ENCODE results near the gene N4BP2.

N4BP2 gene

GRCh38 chr4:40192114-40193015, 135.7 kb downstream of the N4BP2 start:
- no peak for DNase-seq (ENCODE audit: low spot score)

- DNase-seq (ENCODE audit: low spot score), result no peak
These were observed 136.4 kb downstream of the N4BP2 start for GRCh38 chr4:40193016-40193571.

- DNase-seq (ENCODE audit: low spot score), result no peak
These were observed 136.9 kb downstream of the N4BP2 start for GRCh38 chr4:40193578-40193977.

GRCh38 chr4:40194602-40195161, 138.0 kb downstream of the N4BP2 start:
- DNase-seq (ENCODE audit: low spot score), result no peak

GRCh38 chr4:40195182-40196177, 138.8 kb downstream of the N4BP2 start:
- no peak for DNase-seq (ENCODE audit: low spot score)

GRCh38 chr4:40196272-40196671, 139.6 kb downstream of the N4BP2 start:
- DNase-seq (ENCODE audit: low spot score), result no peak

- DNase-seq (ENCODE audit: low spot score), result no peak
These were observed 140.2 kb downstream of the N4BP2 start, which contains the start of gene RHOH for GRCh38 chr4:40196724-40197281. Gene RHOH (plus strand): TSS chr4:40197031. CDS start chr4:40243387, 46,356 bp downstream.

GRCh38 chr4:40197879-40198689, 141.4 kb downstream of the N4BP2 start:
- no peak for DNase-seq (ENCODE audit: low spot score)

- no peak for DNase-seq (ENCODE audit: low spot score)
These were observed 142.6 kb downstream of the N4BP2 start for GRCh38 chr4:40199179-40199670.

GRCh38 chr4:40199999-40200874, 143.6 kb downstream of the N4BP2 start:
- DNase-seq (ENCODE audit: low spot score), result no peak

GRCh38 chr4:40200875-40201801, 144.5 kb downstream of the N4BP2 start:
- no peak for DNase-seq (ENCODE audit: low spot score)

GRCh38 chr4:40201898-40202297, 145.2 kb downstream of the N4BP2 start:
- DNase-seq (ENCODE audit: low spot score), result no peak

GRCh38 chr4:40202474-40202873, 145.8 kb downstream of the N4BP2 start:
- no peak for DNase-seq (ENCODE audit: low spot score)

- DNase-seq (ENCODE audit: low spot score), result no peak
These were observed 148.0 kb downstream of the N4BP2 start for GRCh38 chr4:40204507-40205258.

- no peak for DNase-seq (ENCODE audit: low spot score)
These were observed 148.9 kb downstream of the N4BP2 start for GRCh38 chr4:40205259-40206198.

- DNase-seq (ENCODE audit: low spot score), result no peak
These were observed 149.8 kb downstream of the N4BP2 start for GRCh38 chr4:40206426-40206825.

Data from AG08395 (cell line).